ENCODE measurements around the gene RUNX3.

The RUNX3 gene

DNA sequence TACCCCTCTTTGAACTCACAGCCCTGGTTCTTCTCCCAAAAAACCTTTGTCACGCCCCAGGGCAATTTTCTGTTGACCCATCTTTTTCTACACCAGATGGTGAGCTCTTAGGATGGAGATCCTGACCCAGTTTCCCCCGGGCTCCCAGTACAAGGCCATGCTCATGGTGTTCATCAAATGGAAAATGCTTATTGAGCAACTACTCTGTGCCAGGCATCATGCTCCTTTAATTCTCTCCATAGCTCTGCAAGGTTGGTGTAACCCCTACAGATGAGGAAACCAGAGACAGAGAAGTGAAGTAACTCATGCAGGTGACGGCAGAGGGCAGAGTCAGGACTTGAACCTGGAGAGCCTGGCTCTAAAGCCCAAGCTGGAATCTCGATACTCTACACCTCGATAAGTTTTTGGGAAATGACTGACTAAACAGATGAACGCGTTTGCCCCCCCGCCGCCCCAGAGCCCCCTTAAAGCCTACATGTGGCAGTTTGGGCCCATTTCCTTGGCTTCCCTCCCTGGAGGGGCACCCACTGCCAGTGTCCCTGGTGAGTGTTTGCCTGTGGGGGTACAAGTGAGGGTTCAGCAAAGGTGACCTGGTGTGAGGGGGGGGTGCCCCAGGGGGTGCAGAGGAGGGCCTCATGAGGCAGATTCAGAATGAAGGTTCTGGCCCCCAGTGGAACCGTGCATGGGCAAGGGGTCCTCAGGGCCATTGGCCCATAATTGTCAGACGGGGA lies 30.2 kb upstream of the RUNX3 start:
- Histone ChIP-seq H3K9me2 (replicated peaks; ENCODE audit: insufficient read depth, low read length) (no peaks in the 10 kb centered on the region), H2AFZ (ENCODE audit: low read depth, low read length, severe bottlenecking) (no peak overlapping the region), H3K4me2 (ENCODE audit: low read depth, low read length, poor library complexity, severe bottlenecking) (no peak overlapping the region), H3K9ac (ENCODE audit: low read length) (no peak overlapping the region), H3F3A (ENCODE audit: insufficient read depth) (no peaks in the 10 kb centered on the region), H4K20me1 (ENCODE audit: low read depth, low read length) (no peaks in the 10 kb centered on the region), H3K36me3 (ENCODE audit: low read length) (no peaks in the 10 kb centered on the region), H3K4me3 (ENCODE audit: insufficient read depth, low read length, poor library complexity, severe bottlenecking) (no peak overlapping the region), H3K27ac (ENCODE audit: low read depth, low read length) (no peak overlapping the region), H3K79me2 (ENCODE audit: insufficient read depth, low read length) (no peaks in the 10 kb centered on the region), H3K9me3 (ENCODE audit: insufficient read depth, low read length) (no peaks in the 10 kb centered on the region), H3K27me3 (ENCODE audit: low read length) (no peaks in the 10 kb centered on the region)
- TF ChIP-seq, protein P1, sequence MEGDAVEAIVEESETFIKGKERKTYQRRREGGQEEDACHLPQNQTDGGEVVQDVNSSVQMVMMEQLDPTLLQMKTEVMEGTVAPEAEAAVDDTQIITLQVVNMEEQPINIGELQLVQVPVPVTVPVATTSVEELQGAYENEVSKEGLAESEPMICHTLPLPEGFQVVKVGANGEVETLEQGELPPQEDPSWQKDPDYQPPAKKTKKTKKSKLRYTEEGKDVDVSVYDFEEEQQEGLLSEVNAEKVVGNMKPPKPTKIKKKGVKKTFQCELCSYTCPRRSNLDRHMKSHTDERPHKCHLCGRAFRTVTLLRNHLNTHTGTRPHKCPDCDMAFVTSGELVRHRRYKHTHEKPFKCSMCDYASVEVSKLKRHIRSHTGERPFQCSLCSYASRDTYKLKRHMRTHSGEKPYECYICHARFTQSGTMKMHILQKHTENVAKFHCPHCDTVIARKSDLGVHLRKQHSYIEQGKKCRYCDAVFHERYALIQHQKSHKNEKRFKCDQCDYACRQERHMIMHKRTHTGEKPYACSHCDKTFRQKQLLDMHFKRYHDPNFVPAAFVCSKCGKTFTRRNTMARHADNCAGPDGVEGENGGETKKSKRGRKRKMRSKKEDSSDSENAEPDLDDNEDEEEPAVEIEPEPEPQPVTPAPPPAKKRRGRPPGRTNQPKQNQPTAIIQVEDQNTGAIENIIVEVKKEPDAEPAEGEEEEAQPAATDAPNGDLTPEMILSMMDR (IDR thresholded peaks at IDR 0.05; ENCODE audit: insufficient read depth, low read length, poor library complexity, severe bottlenecking): no peak
- TF ChIP-seq EZH2phosphoT487 (conservative IDR thresholded peaks at IDR 0.05; ENCODE audit: low read length): no peak

DNA sequence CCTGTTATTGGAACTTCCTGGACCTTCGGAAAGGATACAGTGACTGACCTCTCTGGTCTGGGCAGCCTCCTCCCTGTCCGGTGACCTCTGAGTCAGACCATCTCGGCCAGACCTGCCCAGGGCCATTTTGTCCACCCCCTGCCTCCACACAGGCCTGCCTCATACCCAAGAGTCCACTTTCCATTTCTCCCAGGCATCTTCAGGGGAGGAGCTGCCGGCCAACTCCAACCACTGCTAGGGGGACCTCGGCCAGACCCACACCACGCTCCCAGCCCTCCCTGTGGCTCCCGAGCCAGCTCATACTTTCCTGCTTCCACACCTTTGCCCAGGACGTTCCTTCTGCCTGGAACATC lies 29.5 kb upstream of the RUNX3 start:
- Histone ChIP-seq H3K9me3 (ENCODE audit: insufficient read depth, low read length) (no peaks in the 10 kb centered on the region), H3K79me2 (ENCODE audit: insufficient read depth, low read length) (no peaks in the 10 kb centered on the region), H3K9me2 (replicated peaks; ENCODE audit: insufficient read depth, low read length) (no peaks in the 10 kb centered on the region), H4K20me1 (ENCODE audit: low read depth, low read length) (no peaks in the 10 kb centered on the region), H2AFZ (ENCODE audit: low read depth, low read length, severe bottlenecking) (no peak overlapping the region), H3F3A (ENCODE audit: insufficient read depth) (no peaks in the 10 kb centered on the region), H3K27me3 (ENCODE audit: low read length) (no peaks in the 10 kb centered on the region), H3K9ac (ENCODE audit: low read length) (no peak overlapping the region), H3K27ac (ENCODE audit: low read depth, low read length) (no peak overlapping the region), H3K4me3 (ENCODE audit: insufficient read depth, low read length, poor library complexity, severe bottlenecking) (no peak overlapping the region), H3K36me3 (ENCODE audit: low read length) (no peaks in the 10 kb centered on the region), H3K4me2 (ENCODE audit: low read depth, low read length, poor library complexity, severe bottlenecking) (no peak overlapping the region)
- TF ChIP-seq, protein P1 (IDR thresholded peaks at IDR 0.05; ENCODE audit: insufficient read depth, low read length, poor library complexity, severe bottlenecking): no peak
- TF ChIP-seq EZH2phosphoT487 (conservative IDR thresholded peaks at IDR 0.05; ENCODE audit: low read length): no peak

DNA sequence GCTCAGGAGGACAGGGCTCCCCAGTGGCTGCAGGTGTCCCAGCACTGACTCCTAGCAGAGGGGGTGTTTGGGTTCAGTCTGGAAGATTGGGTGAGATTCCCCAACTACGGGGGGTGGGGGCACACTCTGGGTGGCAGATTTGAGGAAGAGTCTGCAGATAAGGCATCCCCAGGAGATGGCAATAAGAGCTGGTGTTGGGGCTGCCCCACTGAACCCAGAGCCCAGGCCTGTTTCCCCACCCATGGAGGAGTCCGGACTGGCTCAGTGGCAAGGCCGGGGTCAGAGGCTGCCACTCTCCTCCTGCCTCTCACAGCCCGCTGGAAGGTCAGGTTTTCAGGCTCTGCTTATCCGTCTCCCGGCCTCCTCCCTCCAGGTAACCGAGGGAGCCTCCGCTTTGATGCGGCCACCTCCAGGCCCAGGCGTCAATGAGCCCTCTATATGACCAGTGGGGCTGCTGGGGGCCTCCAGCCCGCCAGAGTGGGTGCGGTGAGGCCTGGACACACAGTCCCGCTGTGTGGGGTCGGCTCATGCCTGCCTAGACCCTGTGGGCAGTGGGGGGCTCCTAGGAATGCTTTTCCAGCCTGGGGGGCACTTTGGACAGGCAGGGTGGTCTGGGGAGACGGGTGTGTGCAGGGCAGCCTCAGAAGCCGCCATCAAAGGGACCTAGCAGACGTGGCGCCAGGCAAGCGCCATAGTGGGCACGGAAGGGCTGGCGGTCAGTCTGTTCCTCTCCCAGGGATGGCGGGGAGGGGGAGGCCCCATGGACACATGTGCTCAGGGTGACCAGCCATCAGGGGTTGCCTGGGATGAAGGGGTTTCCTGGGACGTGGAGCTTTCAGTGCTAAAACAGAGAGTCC lies 28.9 kb upstream of the RUNX3 start:
- no peak overlapping the region for H3K27ac ChIP-seq (ENCODE audit: low read depth, low read length)
- no peak for TF ChIP-seq EZH2phosphoT487 (conservative IDR thresholded peaks at IDR 0.05; ENCODE audit: low read length)
- TF ChIP-seq, protein P1 (IDR thresholded peaks at IDR 0.05; ENCODE audit: insufficient read depth, low read length, poor library complexity, severe bottlenecking): no peak
- no peaks in the 10 kb centered on the region for H3K79me2 ChIP-seq (ENCODE audit: insufficient read depth, low read length)
- H3F3A ChIP-seq (ENCODE audit: insufficient read depth): no peaks in the 10 kb centered on the region
- no peaks in the 10 kb centered on the region for H4K20me1 ChIP-seq (ENCODE audit: low read depth, low read length)
- H3K4me2 ChIP-seq (ENCODE audit: low read depth, low read length, poor library complexity, severe bottlenecking): no peak overlapping the region
- H2AFZ ChIP-seq (ENCODE audit: low read depth, low read length, severe bottlenecking): no peak overlapping the region
- no peaks in the 10 kb centered on the region for H3K36me3 ChIP-seq (ENCODE audit: low read length)
- no peaks in the 10 kb centered on the region for H3K9me3 ChIP-seq (ENCODE audit: insufficient read depth, low read length)
- H3K9me2 ChIP-seq (replicated peaks; ENCODE audit: insufficient read depth, low read length): no peaks in the 10 kb centered on the region
- H3K27me3 ChIP-seq (ENCODE audit: low read length): no peaks in the 10 kb centered on the region
- H3K9ac ChIP-seq (ENCODE audit: low read length): no peak overlapping the region
- no peak overlapping the region for H3K4me3 ChIP-seq (ENCODE audit: insufficient read depth, low read length, poor library complexity, severe bottlenecking)
